ENCODE data around the gene PXDN.

PXDN gene

DNA sequence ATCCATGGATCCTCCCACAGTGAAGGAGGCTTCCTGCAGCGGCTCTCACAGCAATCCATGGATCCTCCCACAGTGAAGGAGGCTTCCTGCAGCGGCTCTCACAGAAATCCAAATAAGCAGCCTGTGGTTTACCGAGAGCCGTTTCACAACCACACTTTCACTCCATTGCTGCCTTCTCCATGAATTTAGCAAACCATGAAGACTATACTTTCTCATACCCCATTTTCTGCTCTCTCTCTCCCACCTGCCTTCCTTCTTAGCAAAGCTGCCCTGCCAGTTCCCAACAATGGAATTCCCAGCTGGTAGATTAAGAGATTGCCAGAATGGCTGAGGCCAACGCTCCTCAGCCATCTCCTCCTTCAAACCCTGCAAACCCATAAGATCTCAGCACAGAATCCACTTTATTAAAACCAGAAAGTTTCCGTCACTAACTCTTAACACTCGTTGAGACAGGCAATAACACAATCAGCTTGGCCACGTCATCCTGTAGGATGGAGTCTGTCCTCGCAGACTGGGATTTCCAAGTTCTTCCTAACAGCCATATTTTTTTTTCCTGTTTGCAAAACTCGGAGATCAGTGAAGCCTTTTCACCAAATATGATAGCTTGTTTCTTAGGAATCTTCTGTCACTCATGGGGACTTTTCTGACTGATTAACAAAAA, 162.2 kb downstream of the PXDN start:
- no peak for DNase-seq (ENCODE audit: low read depth, low spot score)
